Prostate gland (tissue), 2 donors: ENCODE data around the gene DSCAM. TPM values are rescaled to one million over a fixed set of nuclear protein-coding genes. Genes with fewer than 3 reads are reported as not detected.

ENCODE experiments used
- DNase-seq: peaks from one replicate; pipeline ENCODE4 v3.0.0-alpha.2; 2019; ENCODE audit warnings: low spot score
- H3K27ac ChIP-seq, 2 donors: fragments of 200-600 bp; sonication (generic); 2 replicates each; pipeline ENCODE4 v1.5.1; 2017 to 2019
- H3K27me3 ChIP-seq: fragments of 200-600 bp; sonication (generic); replicated peaks from 2 replicates; pipeline ENCODE4 v1.5.1; 2019; ENCODE audit not compliant: insufficient read depth
- H3K36me3 ChIP-seq, 2 donors: fragments of 200-600 bp; sonication (generic); 1 replicate in 1 of 2; 2 replicates in 1 of 2; pipeline versions ENCODE4 v1.5.1 to v1.8.1; 2017 to 2019
- H3K4me1 ChIP-seq: fragments of 200-600 bp; sonication (generic); replicated peaks from 2 replicates; pipeline ENCODE4 v1.5.1; 2019
- H3K4me3 ChIP-seq, 2 donors: fragments of 200-600 bp; sonication (generic); 2 replicates each; pipeline ENCODE4 v1.5.1; 2017 to 2019
- H3K9me3 ChIP-seq: fragments of 200-600 bp; sonication (generic); 2 replicates; pipeline ENCODE4 v1.5.1; 2017
- CTCF ChIP-seq, 4 experiments: fragments of 200-600 bp in 2 of 4; fragments of 450-650 bp in 2 of 4; sonication (generic) in 2 of 4; IDR thresholded peaks; 1 replicate in 3 of 4; 2 replicates in 1 of 4; pipeline ENCODE4 v1.5.1; 2016 to 2019; ENCODE audit warnings: antibody characterized with exemption in 4 of 4, mild to moderate bottlenecking in 2 of 4, moderate library complexity in 2 of 4
- POLR2A ChIP-seq: fragments of 450-650 bp; IDR thresholded peaks from one replicate; pipeline ENCODE4 v1.6.1; 2016; ENCODE audit warnings: antibody characterized with exemption, mild to moderate bottlenecking
- POLR2AphosphoS5 ChIP-seq: sonication (generic); formaldehyde crosslinking; IDR thresholded peaks from one replicate; pipeline ENCODE4 v1.6.1; 2017; ENCODE audit warnings: antibody characterized with exemption
- WGBS: methylation state at CpG from one replicate; pipeline ENCODE4 v1.1.5; 2018; 5-methylcytosine and 5-hydroxymethylcytosine counted together
- intact Hi-C: fragments of 100-400 bp; cut with DNase I; formaldehyde crosslinking; loops from one replicate; pipeline ENCODE4 v1.14.2; 2022
- total RNA-seq, 2 donors: library from RNA; depleted of rRNA; stranded (reverse); fragments of >200 nt; gene quantifications; one replicate each; pipeline ENCODE4 v1.1.0, GENCODE V29; 2016

Gene DSCAM
- total RNA-seq, 2 donors from 2014 or later, result under 0.01 to 1.6 TPM

- no peaks in the 10 kb centered on the region for H3K4me1 ChIP-seq
- H3K36me3 ChIP-seq, result no peaks in the 10 kb centered on the region
- 97% methylated on average over 1 of the region's 1 CpG for WGBS
- no peaks in the 10 kb centered on the region for H3K9me3 ChIP-seq
- intact Hi-C loops, result no loop called here
- no peaks in the 10 kb centered on the region for H3K27me3 ChIP-seq
- no peak overlapping the region for H3K27ac ChIP-seq
- no peak for TF ChIP-seq POLR2A
- TF ChIP-seq CTCF (IDR thresholded peaks at IDR 0.05), result no peak
- no peak for TF ChIP-seq POLR2AphosphoS5
- no peak for DNase-seq
- H3K4me3 ChIP-seq, result no peak overlapping the region
Measured at GRCh38 chr21:40534886-40535285, 312.1 kb downstream of the DSCAM start.

- no peak for DNase-seq
- H3K4me3 ChIP-seq, result no peak overlapping the region
- H3K36me3 ChIP-seq, result no peaks in the 10 kb centered on the region
- intact Hi-C loops, result no loop called here
- WGBS, result 54% methylated on average over 4 of the region's 4 CpGs
- TF ChIP-seq POLR2AphosphoS5, result no peak
- no peak for TF ChIP-seq POLR2A
- TF ChIP-seq CTCF (IDR thresholded peaks at IDR 0.05), result no peak
- H3K4me1 ChIP-seq, result no peaks in the 10 kb centered on the region
- H3K9me3 ChIP-seq, result no peaks in the 10 kb centered on the region
- H3K27ac ChIP-seq, result no peak overlapping the region
- H3K27me3 ChIP-seq, result no peaks in the 10 kb centered on the region
Measured at GRCh38 chr21:40531431-40532110, 315.4 kb downstream of the DSCAM start.

GRCh38 chr21:40531016-40531415 is 315.9 kb downstream of the DSCAM start:
- intact Hi-C loops, result no loop called here
- no peak overlapping the region for H3K27ac ChIP-seq
- no peaks in the 10 kb centered on the region for H3K36me3 ChIP-seq
- no peaks in the 10 kb centered on the region for H3K9me3 ChIP-seq
- no peak for TF ChIP-seq CTCF (IDR thresholded peaks at IDR 0.05)
- DNase-seq, result no peak
- 88% methylated on average over 10 of the region's 10 CpGs for WGBS
- no peaks in the 10 kb centered on the region for H3K4me1 ChIP-seq
- no peaks in the 10 kb centered on the region for H3K27me3 ChIP-seq
- no peak overlapping the region for H3K4me3 ChIP-seq

- Histone ChIP-seq H3K4me3 (no peak overlapping the region), H3K36me3 (no peaks in the 10 kb centered on the region), H3K4me1 (no peaks in the 10 kb centered on the region), H3K27ac (no peak overlapping the region), H3K27me3 (no peaks in the 10 kb centered on the region), H3K9me3 (no peaks in the 10 kb centered on the region)
- TF ChIP-seq POLR2A (no peak), POLR2AphosphoS5 (no peak), CTCF (IDR thresholded peaks at IDR 0.05) (no peak)
- no peak for DNase-seq
- intact Hi-C loops, result no loop called here
Measured at GRCh38 chr21:40517646-40518045, 329.3 kb downstream of the DSCAM start.

GRCh38 chr21:40516335-40516734 is 330.6 kb downstream of the DSCAM start:
- Histone ChIP-seq H3K9me3 (no peaks in the 10 kb centered on the region), H3K27ac (no peak overlapping the region), H3K4me3 (no peak overlapping the region), H3K36me3 (no peaks in the 10 kb centered on the region), H3K27me3 (no peaks in the 10 kb centered on the region), H3K4me1 (no peaks in the 10 kb centered on the region)
- no peak for DNase-seq
- 27% methylated on average over 8 of the region's 8 CpGs for WGBS
- intact Hi-C loops, result no loop called here
- no peak for TF ChIP-seq CTCF (IDR thresholded peaks at IDR 0.05)
- no peak for TF ChIP-seq POLR2AphosphoS5
- no peak for TF ChIP-seq POLR2A
